IMR-90 (cell line): Measurements from ENCODE around the gene PQBP1.

Experiments
- CTCF ChIP-seq: conservative IDR thresholded peaks from 2 replicates; pipeline ENCODE4 v1.5.1; 2012; ENCODE audit warnings: mild to moderate bottlenecking, low read depth, low read length, improper control_type of control experiment
- RAD21 ChIP-seq: IDR thresholded peaks from 2 replicates; pipeline ENCODE4 v1.6.1; 2012; ENCODE audit warnings: low read length, improper control_type of control experiment
- RCOR1 ChIP-seq: IDR thresholded peaks from 2 replicates; pipeline ENCODE4 v1.6.1; 2012; ENCODE audit warnings: mild to moderate bottlenecking, low read length, improper control_type of control experiment; ENCODE audit not compliant: insufficient replicate concordance

- TF ChIP-seq CTCF (no peak), RCOR1 (no peak), RAD21 (no peak)
Observed at GRCh38 chrX:48902776-48903175, 5.0 kb downstream of the PQBP1 start.
